HepG2 (cell line): ENCODE results near the gene AHSG. TPM values are rescaled to one million over a fixed set of nuclear protein-coding genes. Genes with fewer than 3 reads are reported as not detected.
A peak's percentile ranks its signal among the peaks of the same experiment; 100 is the strongest.

ENCODE experiments used
- ATAC-seq: fragments of 200-7000 bp; cut with Tn5 transposase; 3 replicates; pipeline ENCODE4 v1.9.1; 2020; ENCODE audit warnings: mild to moderate bottlenecking, moderate library complexity
- BruUV-seq: library from RNA; stranded (reverse); fragments of 400-500 nt; replicated peaks from 2 replicates; lab custom pipeline; 2021; lab: Mats Ljungman, UMichigan
- CTCF ChIA-PET: fragments of 300-600 bp; formaldehyde crosslinking; extraction: SDS; loops from one replicate; lab custom pipeline; 2021; ENCODE audit warnings: low total read pairs, inconsistent platforms, low intra/inter-chr PET ratio; lab: Yijun Ruan, JAX
- POLR2A ChIA-PET: fragments of 350-600 bp; sonication (Branson Sonifier 250); formaldehyde crosslinking; loops from one replicate; lab custom pipeline; 2020; ENCODE audit warnings: antibody characterized with exemption, inconsistent platforms; lab: Yijun Ruan, JAX
- DNase-seq: peaks from one replicate; pipeline ENCODE4 v3.0.0-alpha.2; 2015; ENCODE audit warnings: low spot score
- FAIRE-seq: peaks from 3 replicates; lab custom pipeline; 2011; peaks lifted over from hg19 to GRCh38; lab: Jason Lieb, UNC
- H2AFZ ChIP-seq: one replicate; pipeline ENCODE4 v1.6.1; 2011; ENCODE audit warnings: low read length, inconsistent platforms
- H3K27ac ChIP-seq: fragments of 300-600 bp; 3 replicates; pipeline ENCODE4 v1.8.0; 2011; ENCODE audit warnings: mixed run types, mild to moderate bottlenecking, mixed read lengths, low read length, inconsistent platforms; ENCODE audit not compliant: insufficient read depth; ENCODE audit errors: extremely low read length
- H3K27me3 ChIP-seq, 2 experiments: fragments of 200-600 bp in 1 of 2; 2 replicates in 1 of 2; 3 replicates in 1 of 2; pipeline versions ENCODE4 v1.6.0 to v1.8.0; 2011; ENCODE audit warnings: low read length in 2 of 2, mild to moderate bottlenecking in 2 of 2, moderate library complexity in 2 of 2, inconsistent platforms in 1 of 2; ENCODE audit not compliant: insufficient read depth in 2 of 2, control insufficient read depth in 1 of 2
- H3K36me3 ChIP-seq, 2 experiments: fragments of 200-600 bp in 1 of 2; replicated peaks in 1 of 2; 2 replicates in 1 of 2; 3 replicates in 1 of 2; pipeline versions ENCODE4 v1.5.1 to v1.8.0; 2011; ENCODE audit warnings: low read length in 2 of 2, inconsistent platforms in 1 of 2; ENCODE audit not compliant: insufficient read depth in 2 of 2, control insufficient read depth in 1 of 2
- H3K4me1 ChIP-seq: 2 replicates; pipeline ENCODE4 v1.5.1; 2012; ENCODE audit warnings: low read length, inconsistent platforms; ENCODE audit not compliant: insufficient read depth
- H3K4me2 ChIP-seq: 2 replicates; pipeline ENCODE4 v1.6.0; 2011; ENCODE audit warnings: low read depth, low read length, inconsistent platforms
- H3K4me3 ChIP-seq, 3 experiments: fragments of 200-600 bp in 1 of 3; sonication (generic), shearing (Covaris generic) in 1 of 3; replicated peaks in 1 of 3; 2 replicates each; pipeline ENCODE4 v1.5.1; 2011 to 2016; ENCODE audit warnings: low read length in 3 of 3, inconsistent platforms in 2 of 3, low read depth in 2 of 3, mild to moderate bottlenecking in 2 of 3, control low read depth in 1 of 3, mixed read lengths in 1 of 3; ENCODE audit not compliant: insufficient read depth in 1 of 3
- H3K79me2 ChIP-seq: one replicate; pipeline ENCODE4 v1.6.1; 2011; ENCODE audit warnings: low read length, inconsistent platforms; ENCODE audit not compliant: insufficient read depth
- H3K9ac ChIP-seq: 2 replicates; pipeline ENCODE4 v1.6.0; 2011; ENCODE audit warnings: mild to moderate bottlenecking, low read depth, low read length, inconsistent platforms; ENCODE audit not compliant: insufficient read depth
- H3K9me3 ChIP-seq: 2 replicates; pipeline ENCODE4 v1.5.1; 2012; ENCODE audit warnings: mild to moderate bottlenecking, low read length
- H4K20me1 ChIP-seq: 2 replicates; pipeline ENCODE4 v1.6.0; 2011; ENCODE audit warnings: inconsistent platforms, mild to moderate bottlenecking, low read length, moderate library complexity; ENCODE audit not compliant: insufficient read depth
- AGO2 ChIP-seq: fragments of 200-400 bp; formaldehyde crosslinking; optimal IDR thresholded peaks from 2 replicates; pipeline ENCODE3; 2017; ENCODE audit warnings: mild to moderate bottlenecking, low read depth, low read length, moderate library complexity
- ARID2 ChIP-seq: sonication (generic); formaldehyde crosslinking; IDR thresholded peaks from 2 replicates; pipeline ENCODE4 v1.8.1; 2022; ENCODE audit warnings: mild to moderate bottlenecking, missing genetic modification reagents, borderline replicate concordance
- POGZ ChIP-seq: sonication (generic); formaldehyde crosslinking; IDR thresholded peaks from 2 replicates; pipeline ENCODE4 v1.4.0; 2020; ENCODE audit warnings: mild to moderate bottlenecking, missing genetic modification reagents
- USF2 ChIP-seq, 2 experiments: sonication (generic) in 1 of 2; formaldehyde crosslinking in 1 of 2; IDR thresholded peaks; 2 replicates each; pipeline versions ENCODE4 v1.5.1 to v1.6.1; 2011 to 2020; ENCODE audit warnings: borderline replicate concordance in 1 of 2, low read depth in 1 of 2, low read length in 1 of 2, mild to moderate bottlenecking in 1 of 2, missing genetic modification reagents in 1 of 2, moderate library complexity in 1 of 2
- ZBTB7B ChIP-seq: sonication (generic); formaldehyde crosslinking; IDR thresholded peaks from 2 replicates; pipeline ENCODE4 v1.4.0; 2020; ENCODE audit warnings: missing genetic modification reagents
- ZEB1 ChIP-seq: IDR thresholded peaks from 2 replicates; pipeline ENCODE4 v1.6.1; 2012; ENCODE audit warnings: mild to moderate bottlenecking, low read depth, inconsistent platforms; ENCODE audit not compliant: insufficient replicate concordance
- ZNF512B ChIP-seq: sonication (generic); formaldehyde crosslinking; IDR thresholded peaks from 2 replicates; pipeline ENCODE4 v1.5.1; 2020; ENCODE audit warnings: missing genetic modification reagents, mild to moderate bottlenecking, borderline replicate concordance
- ZNF556 ChIP-seq: sonication (generic); formaldehyde crosslinking; IDR thresholded peaks from 2 replicates; pipeline ENCODE4 v1.4.0; 2020; ENCODE audit warnings: mild to moderate bottlenecking, missing genetic modification reagents, borderline replicate concordance
- ZNF580 ChIP-seq: IDR thresholded peaks from 2 replicates; pipeline ENCODE4 v1.6.1; 2016; ENCODE audit warnings: low read depth, borderline replicate concordance
- ZNF597 ChIP-seq: sonication (generic); formaldehyde crosslinking; IDR thresholded peaks from 2 replicates; pipeline ENCODE4 v1.5.0; 2020; ENCODE audit warnings: missing genetic modification reagents
- ZNF678 ChIP-seq: sonication (generic); formaldehyde crosslinking; IDR thresholded peaks from 2 replicates; pipeline ENCODE4 v1.4.0; 2020; ENCODE audit warnings: mild to moderate bottlenecking, missing genetic modification reagents
- ZNF772 ChIP-seq: sonication (generic); formaldehyde crosslinking; IDR thresholded peaks from 2 replicates; pipeline ENCODE4 v1.5.0; 2020; ENCODE audit warnings: mild to moderate bottlenecking, missing genetic modification reagents
- ZNF788 ChIP-seq: sonication (generic); formaldehyde crosslinking; IDR thresholded peaks from 2 replicates; pipeline ENCODE4 v1.5.0; 2020; ENCODE audit warnings: mild to moderate bottlenecking, missing genetic modification reagents, borderline replicate concordance
- WGBS: methylation state at CpG from one replicate; pipeline ENCODE4 v1.1.6; 2017; ENCODE audit warnings: low lambda C conversion rate; 5-methylcytosine and 5-hydroxymethylcytosine counted together
- in situ Hi-C: cut with HindIII; loops from 2 replicates; pipeline ENCODE4 v1.10.0; 2017; ENCODE audit warnings: low pct_unique_long_range_greater_than_20kb; ENCODE audit not compliant: extremely low pct_ligation_motif_present
- intact Hi-C: fragments of 100-400 bp; cut with micrococcal nuclease; formaldehyde crosslinking; loops from one replicate; pipeline ENCODE4 v1.10.0; 2022; ENCODE audit not compliant: unreplicated experiment
- polyA plus RNA-seq, 8 experiments: library from polyadenylated mRNA; depleted of rRNA in 3 of 8; stranded (reverse) in 7 of 8; unstranded in 1 of 8; fragments of >200 nt; fragmentation: Illumina TruSeq in 4 of 8; extraction: Trizol in 4 of 8; gene quantifications; 2 replicates each; pipeline versions ENCODE4 v1.2.1 to v1.2.3, GENCODE V29; 2011 to 2016; ENCODE audit warnings: low read depth in 4 of 8, missing spikeins in 1 of 8, mixed read lengths in 1 of 8; ENCODE audit not compliant: insufficient read depth in 1 of 8
- total RNA-seq, 5 experiments: library from RNA; depleted of rRNA; stranded (reverse); fragments of >200 nt; fragmentation: Illumina TruSeq; extraction: Trizol; gene quantifications; 2 replicates each; pipeline ENCODE4 v1.2.3, GENCODE V29; 2016; ENCODE audit warnings: low read depth in 1 of 5

The AHSG gene
- total and polyA plus RNA-seq, 2 of the 13 experiments (the other 11 are each of a cell fraction or from before 2014, with no cell fraction given): 2,043 to 19,152 TPM

GRCh38 chr3:186630950-186631641 is 18.2 kb downstream of the AHSG start:
- Histone ChIP-seq H4K20me1 (peaks cover 7% of the 10 kb centered on the region; the same call in 1 of the 2 replicates), H3K4me1 (peaks cover 52% of the 10 kb centered on the region), H3K9me3 (no peaks in the 10 kb centered on the region), H3K27ac (peak overlapping the region; percentile 20), H3K9ac (no peak overlapping the region), H3K27me3 (no peaks in the 10 kb centered on the region), H3K4me2 (peak overlapping the region; percentile 36; the same call in 1 of the 2 replicates), H3K36me3 (no peaks in the 10 kb centered on the region), H2AFZ (no peak overlapping the region), H3K4me3 (no peak overlapping the region), H3K79me2 (no peaks in the 10 kb centered on the region)
- ATAC-seq: peak; percentile 75
- CTCF ChIA-PET: no interaction called here
- in situ Hi-C loops: no loop called here
- peak; percentile 92 for DNase-seq
- 21% methylated on average over 6 of the region's 6 CpGs for WGBS
- FAIRE-seq: peak; percentile 88
- POLR2A ChIA-PET: interaction anchor here (1.0 to 1.6 kb wide), 2 partner anchors 9 to 112 kb away, joined by 3 to 7 read pairs; no protein-coding TSS in a partner anchor
- BruUV-seq: no TSS peak
- intact Hi-C loops: no loop called here
- TF ChIP-seq ZNF597 (CRISPR knock-in tag) (no peak), ZNF512B (peak; percentile 84; the same call in 1 of the 2 replicates), AGO2 (no peak), ZNF788 (CRISPR knock-in tag) (peak; percentile 69; the same call in 1 of the 2 replicates), USF2 (IDR thresholded peaks at IDR 0.05; ENCODE audit: low read depth, low read length) (no peak), USF2 (CRISPR knock-in tag; IDR thresholded peaks at IDR 0.05; ENCODE audit: borderline replicate concordance) (peak; percentile 36; the same call in 1 of the 2 replicates), ZNF580 (CRISPR knock-in tag) (no peak), ZNF772 (peak; percentile 75; the same call in 1 of the 2 replicates), ZNF678 (no peak), ZEB1 (peak; percentile 92), POGZ (peak; percentile 28), ZNF556 (CRISPR knock-in tag) (peak; percentile 44; the same call in 1 of the 2 replicates), ARID2 (0 out of 2 replicates have a peak, but pooled peaks have one; percentile 43), ZBTB7B (CRISPR knock-in tag) (peak; percentile 98)
